ENCODE measurements around the gene SH3GLB1.
"Not testable (repeated sequence)": the region's sequence is repeated elsewhere in the genome, so short reads cannot be mapped to it uniquely, and the experiment has no call there.

SH3GLB1 gene

GRCh38 chr1:86704458-86704971 is at the start of gene SH3GLB1:
Gene SH3GLB1, plus strand, starts transcription at chr1:86704576. Its CDS starts 324 bp downstream, at chr1:86704900.
- FAIRE-seq: peak; percentile 71

GRCh38 chr1:86658381-86658780 is 46.0 kb upstream of the SH3GLB1 start:
- not testable (repeated sequence) for FAIRE-seq; DNase-seq (ENCODE audit: insufficient read length, low spot score)

More at GRCh38 chr1:86704458-86704971, at the start of gene SH3GLB1:
- DNase-seq (ENCODE audit: insufficient read length, low spot score): peak; percentile 60

GRCh38 chr1:86666368-86666767 is 38.0 kb upstream of the SH3GLB1 start:
- no peak for DNase-seq (ENCODE audit: insufficient read length, low spot score)
- FAIRE-seq: no peak

- DNase-seq (ENCODE audit: insufficient read length, low spot score): no peak
- no peak for FAIRE-seq
These were observed 16.8 kb upstream of the SH3GLB1 start for GRCh38 chr1:86687595-86687994.

GRCh38 chr1:86692641-86693040 is 11.7 kb upstream of the SH3GLB1 start:
- DNase-seq (ENCODE audit: insufficient read length, low spot score): no peak
- FAIRE-seq: no peak

- no peak for DNase-seq (ENCODE audit: insufficient read length, low spot score)
- FAIRE-seq: no peak
These were observed 9.0 kb upstream of the SH3GLB1 start for GRCh38 chr1:86695400-86695799.

GRCh38 chr1:86696522-86696921 is 7.9 kb upstream of the SH3GLB1 start:
- DNase-seq (ENCODE audit: insufficient read length, low spot score) (no peak), FAIRE-seq (no peak)

- DNase-seq (ENCODE audit: insufficient read length, low spot score): no peak
- FAIRE-seq: no peak
These were observed 5.2 kb upstream of the SH3GLB1 start for GRCh38 chr1:86699186-86699585.

GRCh38 chr1:86701731-86702130 is 2.6 kb upstream of the SH3GLB1 start:
- no peak for DNase-seq (ENCODE audit: insufficient read length, low spot score)
- FAIRE-seq: no peak

GRCh38 chr1:86702954-86703494 is 1.4 kb upstream of the SH3GLB1 start:
- not testable (repeated sequence) for FAIRE-seq; DNase-seq (ENCODE audit: insufficient read length, low spot score)

GRCh38 chr1:86703696-86704457 is 499 bp upstream of the SH3GLB1 start:
- FAIRE-seq (no peak), DNase-seq (ENCODE audit: insufficient read length, low spot score) (no peak)

GRCh38 chr1:86704972-86705664 is 742 bp downstream of the SH3GLB1 start:
- FAIRE-seq: no peak

GRCh38 chr1:86705665-86705985 is 1.2 kb downstream of the SH3GLB1 start:
- no peak for DNase-seq (ENCODE audit: insufficient read length, low spot score)

More at GRCh38 chr1:86704972-86705664, 742 bp downstream of the SH3GLB1 start:
- DNase-seq (ENCODE audit: insufficient read length, low spot score): peak; percentile 14

GRCh38 chr1:86706018-86706635 is 1.8 kb downstream of the SH3GLB1 start:
- FAIRE-seq (no peak), DNase-seq (ENCODE audit: insufficient read length, low spot score) (no peak)

More at GRCh38 chr1:86705665-86705985, 1.2 kb downstream of the SH3GLB1 start:
- FAIRE-seq: no peak

- DNase-seq (ENCODE audit: insufficient read length, low spot score) (no peak), FAIRE-seq (no peak)
These were observed 4.5 kb downstream of the SH3GLB1 start for GRCh38 chr1:86708920-86709319.

- DNase-seq (ENCODE audit: insufficient read length, low spot score): no peak
- FAIRE-seq: no peak
These were observed 7.9 kb downstream of the SH3GLB1 start for GRCh38 chr1:86712088-86712860.

- FAIRE-seq (no peak), DNase-seq (ENCODE audit: insufficient read length, low spot score) (no peak)
These were observed 9.1 kb downstream of the SH3GLB1 start for GRCh38 chr1:86713477-86713876.

GRCh38 chr1:86714159-86714558 is 9.8 kb downstream of the SH3GLB1 start:
- FAIRE-seq: no peak
- DNase-seq (ENCODE audit: insufficient read length, low spot score): no peak

GRCh38 chr1:86714561-86715244 is 10.3 kb downstream of the SH3GLB1 start:
- FAIRE-seq: no peak
- DNase-seq (ENCODE audit: insufficient read length, low spot score): no peak

GRCh38 chr1:86718786-86719185 is 14.4 kb downstream of the SH3GLB1 start:
- FAIRE-seq (no peak), DNase-seq (ENCODE audit: insufficient read length, low spot score) (no peak)

Measured in HTR-8/SVneo (cell line).